Neuronal stem cell (in vitro differentiated cells): ENCODE results near the gene BBS9.

Source experiments
- DNase-seq: peaks from one replicate; pipeline ENCODE4 v3.0.0-alpha.2; 2013; ENCODE audit warnings: low spot score
- H2AFZ ChIP-seq: one replicate; pipeline ENCODE4 v1.6.1; 2013; ENCODE audit warnings: mild to moderate bottlenecking, low read length, inconsistent platforms
- H2AK5ac ChIP-seq: 2 replicates; pipeline ENCODE4 v1.6.1; 2013; ENCODE audit warnings: low read depth, mild to moderate bottlenecking, inconsistent platforms, low read length, moderate library complexity, mixed read lengths
- H2BK120ac ChIP-seq: 2 replicates; pipeline ENCODE4 v1.6.1; 2013; ENCODE audit warnings: low read depth, mild to moderate bottlenecking, inconsistent platforms, low read length, moderate library complexity, mixed read lengths
- H2BK12ac ChIP-seq: one replicate; pipeline ENCODE4 v1.6.1; 2013; ENCODE audit warnings: low read length, inconsistent platforms
- H2BK15ac ChIP-seq: 2 replicates; pipeline ENCODE4 v1.6.1; 2013; ENCODE audit warnings: mild to moderate bottlenecking, low read length, inconsistent platforms, mixed read lengths
- H2BK5ac ChIP-seq: one replicate; pipeline ENCODE4 v1.6.1; 2013; ENCODE audit warnings: inconsistent platforms, mild to moderate bottlenecking, low read length, moderate library complexity
- H3K14ac ChIP-seq: one replicate; pipeline ENCODE4 v1.6.1; 2013; ENCODE audit warnings: low read length, inconsistent platforms
- H3K18ac ChIP-seq: 2 replicates; pipeline ENCODE4 v1.6.1; 2013; ENCODE audit warnings: low read length, inconsistent platforms
- H3K23ac ChIP-seq: 2 replicates; pipeline ENCODE4 v1.6.1; 2013; ENCODE audit warnings: low read depth, mild to moderate bottlenecking, mixed read lengths, low read length, inconsistent platforms; ENCODE audit not compliant: poor library complexity
- H3K27ac ChIP-seq: replicated peaks from 3 replicates; pipeline ENCODE4 v1.5.1; 2013; ENCODE audit warnings: low read length, inconsistent platforms
- H3K27me3 ChIP-seq, 3 experiments: 2 replicates each; pipeline ENCODE4 v1.6.1; 2013; ENCODE audit warnings: low read length in 3 of 3, mild to moderate bottlenecking in 2 of 3, inconsistent platforms in 1 of 3, low read depth in 1 of 3, mixed read lengths in 1 of 3, moderate library complexity in 1 of 3; ENCODE audit not compliant: control insufficient read depth in 3 of 3, insufficient read depth in 3 of 3
- H3K36me3 ChIP-seq, 2 donors: replicated peaks in 1 of 2; 2 replicates each; pipeline ENCODE4 v1.6.1; 2013; ENCODE audit warnings: low read length in 2 of 2; ENCODE audit not compliant: control insufficient read depth in 2 of 2, insufficient read depth in 2 of 2
- H3K4ac ChIP-seq: 2 replicates; pipeline ENCODE4 v1.6.1; 2013; ENCODE audit warnings: inconsistent platforms, mild to moderate bottlenecking, low read length, moderate library complexity
- H3K4me1 ChIP-seq, 2 donors: 1 replicate in 1 of 2; 2 replicates in 1 of 2; pipeline ENCODE4 v1.6.1; 2013; ENCODE audit warnings: low read length in 2 of 2, low read depth in 1 of 2; ENCODE audit not compliant: control insufficient read depth in 2 of 2, insufficient read depth in 1 of 2
- H3K4me2 ChIP-seq: one replicate; pipeline ENCODE4 v1.6.1; 2013; ENCODE audit warnings: mild to moderate bottlenecking, low read length, inconsistent platforms; ENCODE audit not compliant: insufficient read depth, poor library complexity, severe bottlenecking
- H3K4me3 ChIP-seq, 2 donors: 2 replicates each; pipeline ENCODE4 v1.5.1; 2013; ENCODE audit warnings: low read length in 2 of 2, mild to moderate bottlenecking in 2 of 2, inconsistent platforms in 1 of 2, moderate library complexity in 1 of 2
- H3K79me1 ChIP-seq: one replicate; pipeline ENCODE4 v1.6.1; 2013; ENCODE audit warnings: low read depth, mild to moderate bottlenecking, inconsistent platforms, low read length, moderate library complexity
- H3K9ac ChIP-seq: one replicate; pipeline ENCODE4 v1.6.1; 2013; ENCODE audit warnings: mild to moderate bottlenecking, low read depth, low read length, inconsistent platforms; ENCODE audit not compliant: poor library complexity
- H3K9me3 ChIP-seq, 2 donors: replicated peaks in 1 of 2; 2 replicates each; pipeline versions ENCODE3 to v1.6.1; 2013; ENCODE audit warnings: low read length in 2 of 2, mild to moderate bottlenecking in 2 of 2, inconsistent platforms in 1 of 2, low read depth in 1 of 2, mixed read lengths in 1 of 2, moderate library complexity in 1 of 2; ENCODE audit not compliant: control insufficient read depth in 2 of 2, insufficient read depth in 1 of 2
- H4K8ac ChIP-seq: one replicate; pipeline ENCODE4 v1.6.1; 2013; ENCODE audit warnings: low read depth, mild to moderate bottlenecking, inconsistent platforms, low read length, moderate library complexity
- H4K91ac ChIP-seq: one replicate; pipeline ENCODE4 v1.6.1; 2013; ENCODE audit warnings: low read length, low read depth, mild to moderate bottlenecking, inconsistent platforms; ENCODE audit not compliant: poor library complexity
- WGBS, 2 donors: extraction: QIAGEN DNeasy Blood & Tissue Kit; methylation state at CpG; one replicate each; pipeline ENCODE4 v1.1.7; 2013; ENCODE audit warnings: missing lambda C conversion rate in 2 of 2, mixed read lengths in 1 of 2; ENCODE audit not compliant: insufficient read length in 2 of 2, insufficient replicate concordance in 1 of 2; ENCODE audit errors: extremely low coverage in 2 of 2; 5-methylcytosine and 5-hydroxymethylcytosine counted together

BBS9 gene

DNA sequence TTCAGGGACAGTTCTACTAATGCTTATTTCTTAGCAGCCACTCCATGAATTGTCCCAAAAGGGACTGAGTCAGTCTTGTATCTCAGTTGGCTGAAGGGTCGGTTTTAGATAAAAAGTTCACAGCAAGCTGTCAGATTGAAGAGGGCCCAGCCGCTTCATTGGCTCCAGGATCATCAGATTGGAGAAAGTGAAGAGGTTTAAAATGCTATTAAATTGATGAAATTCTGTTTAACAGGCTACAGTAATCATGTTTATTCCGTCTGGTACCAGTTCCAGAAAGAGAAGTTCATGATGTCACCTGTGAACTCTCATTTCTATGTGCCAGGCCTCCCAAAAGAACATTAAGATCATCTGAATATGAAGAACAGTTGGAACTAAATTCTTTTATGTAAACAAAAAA lies 481.6 kb downstream of the BBS9 start:
- Histone ChIP-seq H3K79me1 (no peaks in the 10 kb centered on the region), H3K4ac (no peak overlapping the region), H2BK120ac (no peak overlapping the region), H4K8ac (no peak overlapping the region), H3K14ac (no peak overlapping the region), H3K4me3 (no peak overlapping the region), H3K27me3 (no peaks in the 10 kb centered on the region), H3K27ac (no peak overlapping the region), H3K18ac (no peak overlapping the region), H3K4me1 (no peaks in the 10 kb centered on the region), H3K23ac (no peak overlapping the region), H2AFZ (no peak overlapping the region), H3K36me3 (no peaks in the 10 kb centered on the region), H2BK5ac (no peak overlapping the region), H4K91ac (no peak overlapping the region), H3K4me2 (no peak overlapping the region), H3K9me3 (no peaks in the 10 kb centered on the region), H2BK12ac (no peak overlapping the region), H3K9ac (no peak overlapping the region), H2AK5ac (no peak overlapping the region), H2BK15ac (no peak overlapping the region)
- WGBS, 2 donors = no CpG with 5 or more reads among the region's 3 CpGs
- DNase-seq = no peak

DNA sequence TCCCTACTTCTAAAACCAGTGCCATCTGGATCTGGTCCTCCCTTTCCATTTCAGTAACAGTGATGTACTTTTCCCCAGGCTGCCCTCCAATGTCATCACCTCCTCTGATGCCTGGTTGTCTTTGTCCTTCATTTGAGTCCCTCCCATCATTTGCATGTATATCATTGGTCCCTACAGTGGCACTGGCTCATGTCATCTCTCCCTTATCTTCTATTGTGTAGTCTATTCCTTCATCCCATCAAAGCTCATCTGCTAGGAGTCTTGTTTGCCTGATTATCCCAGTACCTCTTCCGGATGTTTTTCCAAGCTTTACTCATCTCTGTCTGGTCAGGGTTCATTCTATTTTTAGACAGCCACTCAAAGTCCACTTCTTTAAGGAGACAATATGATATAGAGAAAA lies 483.1 kb downstream of the BBS9 start:
- Histone ChIP-seq H3K9ac (no peak overlapping the region), H3K79me1 (no peaks in the 10 kb centered on the region), H3K18ac (no peak overlapping the region), H4K8ac (no peak overlapping the region), H3K4ac (no peak overlapping the region), H3K4me1 (no peaks in the 10 kb centered on the region), H2AK5ac (no peak overlapping the region), H3K4me2 (no peak overlapping the region), H2BK15ac (no peak overlapping the region), H2BK12ac (no peak overlapping the region), H3K23ac (no peak overlapping the region), H2BK120ac (no peak overlapping the region), H2AFZ (no peak overlapping the region), H3K27ac (no peak overlapping the region), H2BK5ac (no peak overlapping the region), H3K14ac (no peak overlapping the region), H3K27me3 (no peaks in the 10 kb centered on the region), H4K91ac (no peak overlapping the region), H3K9me3 (no peaks in the 10 kb centered on the region), H3K4me3 (no peak overlapping the region), H3K36me3 (no peaks in the 10 kb centered on the region)
- DNase-seq = no peak
- WGBS, 2 donors = no CpG with 5 or more reads among the region's 1 CpG

DNA sequence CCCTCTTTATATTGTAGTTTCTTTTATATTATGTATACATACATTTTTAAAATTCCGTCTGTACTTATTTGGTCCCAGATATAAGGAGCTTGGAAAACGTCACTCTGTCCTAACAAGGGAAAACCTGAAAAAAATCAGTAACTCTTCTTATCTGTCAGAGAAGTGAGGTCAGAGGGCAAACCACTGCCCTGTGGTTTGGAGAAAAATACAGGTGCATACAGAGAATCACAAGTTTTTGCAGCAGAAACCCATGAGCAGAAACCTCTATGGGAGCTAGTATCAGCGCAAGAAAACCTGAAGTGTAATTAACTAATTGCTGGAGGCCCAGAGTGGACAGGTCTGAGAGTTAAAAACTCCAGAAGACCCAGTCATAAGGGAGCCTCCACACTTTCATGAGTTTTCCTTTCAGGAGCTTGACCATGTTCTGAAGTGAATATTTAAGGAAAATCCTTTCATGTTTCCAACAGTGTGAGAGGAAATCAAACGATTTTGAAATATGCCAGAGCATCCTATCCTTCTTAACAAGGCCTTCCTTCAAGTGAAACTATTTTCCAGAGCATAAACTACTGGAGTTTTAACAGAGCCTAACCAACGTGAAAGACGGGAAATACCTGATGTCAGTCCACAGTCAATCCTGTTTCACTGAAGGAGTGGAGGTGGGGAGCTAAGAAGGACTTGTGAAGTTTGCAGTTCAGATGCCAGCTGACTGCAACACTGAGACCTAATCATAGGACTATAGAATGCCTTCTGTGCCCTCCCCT lies 485.2 kb downstream of the BBS9 start:
- H3K27ac ChIP-seq = no peak overlapping the region
- no CpG with 5 or more reads among the region's 6 CpGs for WGBS, 2 donors
- H2BK120ac ChIP-seq = no peak overlapping the region
- H2AK5ac ChIP-seq = no peak overlapping the region
- no peaks in the 10 kb centered on the region for H3K36me3 ChIP-seq
- no peak overlapping the region for H3K4me2 ChIP-seq
- no peak for DNase-seq
- peak overlapping the region; percentile 56 for H4K8ac ChIP-seq
- no peak overlapping the region for H3K23ac ChIP-seq
- H2BK15ac ChIP-seq = no peak overlapping the region
- no peak overlapping the region for H3K4me3 ChIP-seq
- H2AFZ ChIP-seq = no peak overlapping the region
- H3K27me3 ChIP-seq = no peaks in the 10 kb centered on the region
- no peak overlapping the region for H3K18ac ChIP-seq
- H3K4me1 ChIP-seq = no peaks in the 10 kb centered on the region
- H3K4ac ChIP-seq = no peak overlapping the region
- H3K9ac ChIP-seq = no peak overlapping the region
- H4K91ac ChIP-seq = no peak overlapping the region
- no peaks in the 10 kb centered on the region for H3K9me3 ChIP-seq
- no peaks in the 10 kb centered on the region for H3K79me1 ChIP-seq
- no peak overlapping the region for H2BK12ac ChIP-seq
- no peak overlapping the region for H2BK5ac ChIP-seq
- H3K14ac ChIP-seq = no peak overlapping the region

DNA sequence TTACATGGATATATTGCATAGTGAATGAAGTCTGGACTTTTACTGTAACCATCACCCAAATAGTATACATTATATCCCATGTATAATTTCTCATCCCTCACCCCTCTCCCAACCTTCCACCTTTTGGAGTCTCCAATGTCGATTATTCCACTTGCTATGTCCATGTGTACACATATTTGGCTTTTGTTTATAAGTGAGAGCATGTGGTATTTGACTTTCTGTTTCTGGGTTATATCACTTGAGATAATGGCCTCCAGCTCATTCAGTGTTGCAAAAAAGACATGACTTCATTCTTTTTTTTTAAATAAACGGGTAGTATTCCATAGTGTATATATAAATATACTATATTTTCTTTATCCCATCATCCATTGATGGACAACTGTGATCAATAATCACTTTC lies 487.4 kb downstream of the BBS9 start:
- Histone ChIP-seq H3K14ac (no peak overlapping the region), H3K4me2 (no peak overlapping the region), H3K18ac (no peak overlapping the region), H2BK12ac (no peak overlapping the region), H2BK5ac (no peak overlapping the region), H3K9ac (no peak overlapping the region), H4K8ac (no peak overlapping the region), H3K4me1 (no peaks in the 10 kb centered on the region), H3K27ac (no peak overlapping the region), H2AK5ac (no peak overlapping the region), H3K36me3 (no peaks in the 10 kb centered on the region), H4K91ac (no peak overlapping the region), H2AFZ (no peak overlapping the region), H2BK120ac (no peak overlapping the region), H3K4ac (no peak overlapping the region), H3K4me3 (no peak overlapping the region), H3K79me1 (no peaks in the 10 kb centered on the region), H3K27me3 (no peaks in the 10 kb centered on the region), H2BK15ac (no peak overlapping the region), H3K23ac (no peak overlapping the region), H3K9me3 (no peaks in the 10 kb centered on the region)
- WGBS, 2 donors = no CpG with 5 or more reads among the region's 2 CpGs
- DNase-seq = no peak
